Amniotic epithelial cell (primary cell): ENCODE measurements around the gene CACNA1C.

Experiments used
- DNase-seq: peaks from one replicate; pipeline ENCODE4 v3.0.0-alpha.2; 2010; ENCODE audit warnings: low read depth

CACNA1C gene

GRCh38 chr12:2140858-2141519 lies 88.2 kb downstream of the CACNA1C start:
- DNase-seq = no peak

GRCh38 chr12:2142068-2142467 lies 89.3 kb downstream of the CACNA1C start:
- DNase-seq = peak; percentile 8

GRCh38 chr12:2144951-2145350 lies 92.2 kb downstream of the CACNA1C start:
- no peak for DNase-seq

- DNase-seq = no peak
These were observed 92.7 kb downstream of the CACNA1C start for GRCh38 chr12:2145433-2145998.

- no peak for DNase-seq
These were observed 94.5 kb downstream of the CACNA1C start for GRCh38 chr12:2147335-2147734.

- DNase-seq = no peak
These were observed 96.3 kb downstream of the CACNA1C start for GRCh38 chr12:2149091-2149490.

- DNase-seq = no peak
These were observed 98.0 kb downstream of the CACNA1C start for GRCh38 chr12:2150833-2151232.

- no peak for DNase-seq
These were observed 98.6 kb downstream of the CACNA1C start for GRCh38 chr12:2151391-2151790.

- no peak for DNase-seq
These were observed 99.3 kb downstream of the CACNA1C start for GRCh38 chr12:2152134-2152533.

- DNase-seq = no peak
These were observed 101.3 kb downstream of the CACNA1C start for GRCh38 chr12:2154050-2154449.

GRCh38 chr12:2154521-2154920 lies 101.7 kb downstream of the CACNA1C start:
- no peak for DNase-seq

- DNase-seq = no peak
These were observed 103.5 kb downstream of the CACNA1C start for GRCh38 chr12:2156333-2156732.

- no peak for DNase-seq
These were observed 107.3 kb downstream of the CACNA1C start for GRCh38 chr12:2160043-2160442.

- DNase-seq = no peak
These were observed 108.7 kb downstream of the CACNA1C start for GRCh38 chr12:2161473-2161872.

GRCh38 chr12:2163177-2163941 lies 110.6 kb downstream of the CACNA1C start:
- peak; percentile 53 for DNase-seq

- no peak for DNase-seq
These were observed 112.2 kb downstream of the CACNA1C start for GRCh38 chr12:2165021-2165420.

- DNase-seq = no peak
These were observed 113.1 kb downstream of the CACNA1C start for GRCh38 chr12:2165927-2166326.

GRCh38 chr12:2166696-2167095 lies 113.9 kb downstream of the CACNA1C start:
- no peak for DNase-seq

- DNase-seq = no peak
These were observed 114.4 kb downstream of the CACNA1C start for GRCh38 chr12:2167231-2167630.

GRCh38 chr12:2168808-2169207 lies 116.0 kb downstream of the CACNA1C start:
- no peak for DNase-seq

GRCh38 chr12:2169489-2169888 lies 116.7 kb downstream of the CACNA1C start:
- DNase-seq = no peak

GRCh38 chr12:2169940-2170339 lies 117.2 kb downstream of the CACNA1C start:
- no peak for DNase-seq

GRCh38 chr12:2170376-2170775 lies 117.6 kb downstream of the CACNA1C start:
- peak; percentile 68 for DNase-seq
